ENCODE data around the gene CNKSR3.

Gene CNKSR3

GRCh38 chr6:154504865-154505449 is 5.5 kb downstream of the CNKSR3 start:
- DNase-seq = no peak
- H3K18ac ChIP-seq (ENCODE audit: low read length) = no peak overlapping the region
- H3K36me3 ChIP-seq (ENCODE audit: control insufficient read depth, insufficient read depth, low read length) = no peaks in the 10 kb centered on the region
- H4K5ac ChIP-seq (ENCODE audit: low read length) = no peak overlapping the region
- no peak overlapping the region for H3K23ac ChIP-seq (ENCODE audit: low read length)
- no CpG with 5 or more reads among the region's 5 CpGs for WGBS (ENCODE audit: extremely low coverage, insufficient coverage, low lambda C conversion rate)
- no peak overlapping the region for H3K4ac ChIP-seq (ENCODE audit: low read depth, low read length)
- H4K8ac ChIP-seq (ENCODE audit: low read depth, low read length) = no peak overlapping the region
- H3K56ac ChIP-seq (ENCODE audit: low read length) = no peak overlapping the region
- no peak overlapping the region for H2BK5ac ChIP-seq (ENCODE audit: low read length)
- no peak overlapping the region for H3K9ac ChIP-seq (ENCODE audit: low read length)
- no peak overlapping the region for H3K4me2 ChIP-seq (ENCODE audit: low read length)
- peaks cover 4% of the 10 kb centered on the region for H3K4me1 ChIP-seq (ENCODE audit: control insufficient read depth, low read depth, low read length)
- H3K27me3 ChIP-seq (ENCODE audit: insufficient read depth, low read length, poor library complexity) = no peaks in the 10 kb centered on the region
- peaks cover 2% of the 10 kb centered on the region for H3K79me1 ChIP-seq (ENCODE audit: low read length)
- no peak overlapping the region for H2BK15ac ChIP-seq (replicated peaks; ENCODE audit: low read depth)
- no peak overlapping the region for H2BK120ac ChIP-seq (ENCODE audit: low read depth, low read length)
- no peak overlapping the region for H3K4me3 ChIP-seq (ENCODE audit: low read length)
- no peak overlapping the region for H3K27ac ChIP-seq (ENCODE audit: low read depth, low read length)
- H2AK5ac ChIP-seq (ENCODE audit: low read length) = no peak overlapping the region
- peaks cover 70% of the 10 kb centered on the region for H3K79me2 ChIP-seq (ENCODE audit: control insufficient read depth, insufficient read depth, low read length)

- Histone ChIP-seq H2AK5ac (ENCODE audit: low read length) (no peak overlapping the region), H3K4me2 (ENCODE audit: low read length) (no peak overlapping the region), H3K36me3 (ENCODE audit: control insufficient read depth, insufficient read depth, low read length) (no peaks in the 10 kb centered on the region), H2BK15ac (replicated peaks; ENCODE audit: low read depth) (no peak overlapping the region), H3K79me2 (ENCODE audit: control insufficient read depth, insufficient read depth, low read length) (peaks cover 67% of the 10 kb centered on the region), H4K8ac (ENCODE audit: low read depth, low read length) (no peak overlapping the region), H3K18ac (ENCODE audit: low read length) (no peak overlapping the region), H4K5ac (ENCODE audit: low read length) (no peak overlapping the region), H3K56ac (ENCODE audit: low read length) (no peak overlapping the region), H3K4me3 (ENCODE audit: low read length) (no peak overlapping the region), H3K79me1 (ENCODE audit: low read length) (peaks cover 2% of the 10 kb centered on the region), H3K23ac (ENCODE audit: low read length) (no peak overlapping the region), H3K4me1 (ENCODE audit: control insufficient read depth, low read depth, low read length) (peaks cover 4% of the 10 kb centered on the region), H3K9ac (ENCODE audit: low read length) (no peak overlapping the region), H2BK5ac (ENCODE audit: low read length) (no peak overlapping the region), H3K4ac (ENCODE audit: low read depth, low read length) (no peak overlapping the region), H3K27ac (ENCODE audit: low read depth, low read length) (no peak overlapping the region), H3K27me3 (ENCODE audit: insufficient read depth, low read length, poor library complexity) (no peaks in the 10 kb centered on the region), H2BK120ac (ENCODE audit: low read depth, low read length) (no peak overlapping the region)
- no CpG with 5 or more reads among the region's 4 CpGs for WGBS (ENCODE audit: extremely low coverage, insufficient coverage, low lambda C conversion rate)
- DNase-seq = no peak
Measured at GRCh38 chr6:154504102-154504501, 6.4 kb downstream of the CNKSR3 start.

- H3K79me2 ChIP-seq (ENCODE audit: control insufficient read depth, insufficient read depth, low read length) = peaks cover 67% of the 10 kb centered on the region
- H3K4me1 ChIP-seq (ENCODE audit: control insufficient read depth, low read depth, low read length) = peaks cover 3% of the 10 kb centered on the region
- no peak overlapping the region for H2BK15ac ChIP-seq (replicated peaks; ENCODE audit: low read depth)
- no peaks in the 10 kb centered on the region for H3K36me3 ChIP-seq (ENCODE audit: control insufficient read depth, insufficient read depth, low read length)
- H2BK120ac ChIP-seq (ENCODE audit: low read depth, low read length) = no peak overlapping the region
- DNase-seq = no peak
- H3K4me3 ChIP-seq (ENCODE audit: low read length) = no peak overlapping the region
- no peak overlapping the region for H3K18ac ChIP-seq (ENCODE audit: low read length)
- peaks cover 2% of the 10 kb centered on the region for H3K79me1 ChIP-seq (ENCODE audit: low read length)
- no peak overlapping the region for H3K27ac ChIP-seq (ENCODE audit: low read depth, low read length)
- no peak overlapping the region for H3K9ac ChIP-seq (ENCODE audit: low read length)
- no peak overlapping the region for H2AK5ac ChIP-seq (ENCODE audit: low read length)
- no peak overlapping the region for H4K8ac ChIP-seq (ENCODE audit: low read depth, low read length)
- no peak overlapping the region for H3K23ac ChIP-seq (ENCODE audit: low read length)
- no peaks in the 10 kb centered on the region for H3K27me3 ChIP-seq (ENCODE audit: insufficient read depth, low read length, poor library complexity)
- H4K5ac ChIP-seq (ENCODE audit: low read length) = no peak overlapping the region
- no peak overlapping the region for H3K4ac ChIP-seq (ENCODE audit: low read depth, low read length)
- WGBS (ENCODE audit: extremely low coverage, insufficient coverage, low lambda C conversion rate) = no CpG with 5 or more reads among the region's 5 CpGs
- no peak overlapping the region for H2BK5ac ChIP-seq (ENCODE audit: low read length)
- H3K4me2 ChIP-seq (ENCODE audit: low read length) = no peak overlapping the region
- no peak overlapping the region for H3K56ac ChIP-seq (ENCODE audit: low read length)
Measured at GRCh38 chr6:154503658-154504057, 6.8 kb downstream of the CNKSR3 start.

DNA sequence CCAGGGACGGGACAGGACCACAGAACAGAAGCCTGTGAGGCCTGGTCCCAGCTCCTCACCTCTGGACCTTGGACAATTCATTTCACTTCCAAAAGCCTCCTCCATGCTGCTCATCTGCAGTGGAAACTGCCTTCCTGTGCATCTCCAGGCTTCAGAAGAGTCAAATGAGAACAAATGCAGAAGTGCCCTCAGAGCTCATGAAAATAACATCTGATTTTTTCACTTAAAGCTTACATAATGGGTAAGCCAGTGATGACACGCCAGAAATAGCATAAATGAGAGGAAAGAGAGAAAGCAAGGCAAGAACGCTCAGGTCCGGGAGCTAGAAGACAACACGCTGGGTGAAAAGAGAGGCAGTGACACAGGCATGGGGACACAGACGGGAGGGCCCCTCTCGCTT is 7.9 kb downstream of the CNKSR3 start:
- H3K18ac ChIP-seq (ENCODE audit: low read length) = no peak overlapping the region
- no peak overlapping the region for H3K23ac ChIP-seq (ENCODE audit: low read length)
- no peak overlapping the region for H3K4me2 ChIP-seq (ENCODE audit: low read length)
- H3K4me1 ChIP-seq (ENCODE audit: control insufficient read depth, low read depth, low read length) = no peaks in the 10 kb centered on the region
- H4K8ac ChIP-seq (ENCODE audit: low read depth, low read length) = no peak overlapping the region
- H3K27me3 ChIP-seq (ENCODE audit: insufficient read depth, low read length, poor library complexity) = no peaks in the 10 kb centered on the region
- no peak overlapping the region for H3K9ac ChIP-seq (ENCODE audit: low read length)
- H3K56ac ChIP-seq (ENCODE audit: low read length) = no peak overlapping the region
- no peak overlapping the region for H3K4ac ChIP-seq (ENCODE audit: low read depth, low read length)
- H2BK120ac ChIP-seq (ENCODE audit: low read depth, low read length) = no peak overlapping the region
- H2BK15ac ChIP-seq (replicated peaks; ENCODE audit: low read depth) = no peak overlapping the region
- H3K4me3 ChIP-seq (ENCODE audit: low read length) = no peak overlapping the region
- no CpG with 5 or more reads among the region's 7 CpGs for WGBS (ENCODE audit: extremely low coverage, insufficient coverage, low lambda C conversion rate)
- H3K79me1 ChIP-seq (ENCODE audit: low read length) = peaks cover 2% of the 10 kb centered on the region
- no peak overlapping the region for H2AK5ac ChIP-seq (ENCODE audit: low read length)
- H3K79me2 ChIP-seq (ENCODE audit: control insufficient read depth, insufficient read depth, low read length) = peaks cover 68% of the 10 kb centered on the region
- no peak overlapping the region for H2BK5ac ChIP-seq (ENCODE audit: low read length)
- no peak overlapping the region for H3K27ac ChIP-seq (ENCODE audit: low read depth, low read length)
- no peaks in the 10 kb centered on the region for H3K36me3 ChIP-seq (ENCODE audit: control insufficient read depth, insufficient read depth, low read length)
- DNase-seq = no peak
- H4K5ac ChIP-seq (ENCODE audit: low read length) = no peak overlapping the region

DNA sequence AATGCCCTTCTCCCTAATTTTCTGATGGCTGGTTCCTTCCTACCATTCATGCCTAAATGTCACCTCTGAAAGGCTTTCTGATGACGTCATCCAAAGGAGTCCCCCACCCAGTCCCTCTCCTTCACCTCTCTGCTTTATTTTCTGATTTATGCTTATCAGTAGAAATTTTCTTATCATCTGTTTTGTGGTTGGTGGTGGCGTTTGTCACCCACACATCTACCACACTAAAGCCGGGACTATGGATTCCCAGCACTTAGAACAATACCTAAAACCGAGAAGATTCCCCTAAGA is 9.0 kb downstream of the CNKSR3 start:
- Histone ChIP-seq H3K27ac (ENCODE audit: low read depth, low read length) (no peak overlapping the region), H3K36me3 (ENCODE audit: control insufficient read depth, insufficient read depth, low read length) (no peaks in the 10 kb centered on the region), H3K23ac (ENCODE audit: low read length) (no peak overlapping the region), H2AK5ac (ENCODE audit: low read length) (no peak overlapping the region), H3K79me2 (ENCODE audit: control insufficient read depth, insufficient read depth, low read length) (peaks cover 64% of the 10 kb centered on the region), H3K56ac (ENCODE audit: low read length) (no peak overlapping the region), H3K4me3 (ENCODE audit: low read length) (no peak overlapping the region), H2BK120ac (ENCODE audit: low read depth, low read length) (no peak overlapping the region), H4K5ac (ENCODE audit: low read length) (no peak overlapping the region), H3K4me2 (ENCODE audit: low read length) (no peak overlapping the region), H3K4ac (ENCODE audit: low read depth, low read length) (no peak overlapping the region), H3K18ac (ENCODE audit: low read length) (no peak overlapping the region), H3K79me1 (ENCODE audit: low read length) (peaks cover 2% of the 10 kb centered on the region), H3K9ac (ENCODE audit: low read length) (no peak overlapping the region), H4K8ac (ENCODE audit: low read depth, low read length) (no peak overlapping the region), H3K27me3 (ENCODE audit: insufficient read depth, low read length, poor library complexity) (no peaks in the 10 kb centered on the region), H2BK5ac (ENCODE audit: low read length) (no peak overlapping the region), H2BK15ac (replicated peaks; ENCODE audit: low read depth) (no peak overlapping the region), H3K4me1 (ENCODE audit: control insufficient read depth, low read depth, low read length) (no peaks in the 10 kb centered on the region)
- no peak for DNase-seq
- WGBS (ENCODE audit: extremely low coverage, insufficient coverage, low lambda C conversion rate) = no CpG with 5 or more reads among the region's 4 CpGs

- H3K4me2 ChIP-seq (ENCODE audit: low read length) = no peak overlapping the region
- H4K5ac ChIP-seq (ENCODE audit: low read length) = no peak overlapping the region
- H3K18ac ChIP-seq (ENCODE audit: low read length) = no peak overlapping the region
- no CpG with 5 or more reads among the region's 9 CpGs for WGBS (ENCODE audit: extremely low coverage, insufficient coverage, low lambda C conversion rate)
- no peak overlapping the region for H2AK5ac ChIP-seq (ENCODE audit: low read length)
- H3K9ac ChIP-seq (ENCODE audit: low read length) = no peak overlapping the region
- no peak overlapping the region for H3K27ac ChIP-seq (ENCODE audit: low read depth, low read length)
- peaks cover 62% of the 10 kb centered on the region for H3K79me2 ChIP-seq (ENCODE audit: control insufficient read depth, insufficient read depth, low read length)
- peak; percentile 51 for DNase-seq
- H3K56ac ChIP-seq (ENCODE audit: low read length) = no peak overlapping the region
- H3K23ac ChIP-seq (ENCODE audit: low read length) = no peak overlapping the region
- no peak overlapping the region for H2BK120ac ChIP-seq (ENCODE audit: low read depth, low read length)
- no peak overlapping the region for H2BK15ac ChIP-seq (replicated peaks; ENCODE audit: low read depth)
- no peak overlapping the region for H3K4ac ChIP-seq (ENCODE audit: low read depth, low read length)
- no peak overlapping the region for H2BK5ac ChIP-seq (ENCODE audit: low read length)
- H3K4me3 ChIP-seq (ENCODE audit: low read length) = no peak overlapping the region
- no peaks in the 10 kb centered on the region for H3K36me3 ChIP-seq (ENCODE audit: control insufficient read depth, insufficient read depth, low read length)
- H3K79me1 ChIP-seq (ENCODE audit: low read length) = peaks cover 3% of the 10 kb centered on the region
- H4K8ac ChIP-seq (ENCODE audit: low read depth, low read length) = no peak overlapping the region
- no peaks in the 10 kb centered on the region for H3K27me3 ChIP-seq (ENCODE audit: insufficient read depth, low read length, poor library complexity)
- H3K4me1 ChIP-seq (ENCODE audit: control insufficient read depth, low read depth, low read length) = no peaks in the 10 kb centered on the region
Measured at GRCh38 chr6:154500769-154501577, 9.5 kb downstream of the CNKSR3 start.
